HCT116 (cell line): Measurements from ENCODE around the gene PDCD6IP.
"Not testable (repeated sequence)": the region's sequence is repeated elsewhere in the genome, so short reads cannot be mapped to it uniquely, and the experiment has no call there.

Experiments used
- EGR1 ChIP-seq: IDR thresholded peaks from 2 replicates; pipeline ENCODE4 v1.6.1; 2012; ENCODE audit warnings: low read depth
- EZH2 ChIP-seq: fragments of 200-600 bp; sonication (generic); IDR thresholded peaks from 2 replicates; pipeline ENCODE4 v1.6.1; 2017; ENCODE audit warnings: antibody characterized with exemption, mixed run types
- JUND ChIP-seq: IDR thresholded peaks from 2 replicates; pipeline ENCODE4 v1.6.1; 2012
- MAX ChIP-seq: IDR thresholded peaks from 2 replicates; pipeline ENCODE4 v1.6.1; 2012
- POLR2A ChIP-seq: IDR thresholded peaks from 2 replicates; pipeline ENCODE4 v1.7.0; 2011; ENCODE audit warnings: borderline replicate concordance; ENCODE audit not compliant: insufficient read depth, insufficient read length; ENCODE audit errors: extremely low read depth
- POLR2AphosphoS5 ChIP-seq: IDR thresholded peaks from 2 replicates; pipeline ENCODE4 v1.6.1; 2011; ENCODE audit warnings: mild to moderate bottlenecking, low read depth, low read length, moderate library complexity
- SIN3A ChIP-seq: IDR thresholded peaks from 2 replicates; pipeline ENCODE4 v1.6.1; 2012; ENCODE audit warnings: low read depth
- ZNF274 ChIP-seq: fragments of 200-500 bp; sonication (Bioruptor generic); IDR thresholded peaks from 2 replicates; pipeline ENCODE4 v1.6.1; 2014; ENCODE audit warnings: mild to moderate bottlenecking, low read depth, low read length, inconsistent platforms
- TF ChIP-seq, protein P1 (sequence below), 3 experiments: fragments of 200-600 bp in 1 of 3; sonication (generic) in 1 of 3; IDR thresholded peaks in 2 of 3; conservative IDR thresholded peaks in 1 of 3; 2 replicates each; pipeline ENCODE4 v1.5.1; 2012 to 2017; ENCODE audit warnings: low read depth in 2 of 3, low read length in 2 of 3, antibody characterized with exemption in 1 of 3, borderline replicate concordance in 1 of 3, control low read depth in 1 of 3, mild to moderate bottlenecking in 1 of 3, mixed read lengths in 1 of 3, mixed run types in 1 of 3, moderate library complexity in 1 of 3; ENCODE audit not compliant: insufficient read depth in 1 of 3
- TF ChIP-seq, protein P2 (sequence below): IDR thresholded peaks from 2 replicates; pipeline ENCODE4 v1.6.1; 2012; ENCODE audit warnings: low read depth

DNA sequence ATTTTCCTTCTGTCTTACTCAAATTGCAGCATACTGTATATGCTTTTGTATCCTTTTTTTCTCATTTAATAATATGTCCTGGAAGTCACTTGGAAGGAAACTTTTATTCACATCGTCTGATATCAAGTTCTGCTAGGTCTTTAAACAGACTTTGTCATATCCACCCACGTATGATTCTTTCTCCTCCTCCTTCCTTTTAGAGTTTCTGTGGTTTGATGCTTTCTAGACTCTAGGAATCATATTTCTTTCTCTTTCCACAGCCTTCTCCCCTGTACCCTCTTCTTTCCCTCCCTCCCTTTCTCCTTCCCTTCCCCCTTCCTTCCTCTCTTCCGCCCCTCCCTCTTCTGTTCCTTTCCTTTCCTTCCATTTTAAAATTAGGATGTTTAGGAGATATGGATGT, 52.2 kb downstream of the PDCD6IP start:
- TF ChIP-seq EZH2, EGR1, POLR2A, JUND, POLR2AphosphoS5, ZNF274, MAX, SIN3A: not testable (repeated sequence)
- TF ChIP-seq, protein P1, sequence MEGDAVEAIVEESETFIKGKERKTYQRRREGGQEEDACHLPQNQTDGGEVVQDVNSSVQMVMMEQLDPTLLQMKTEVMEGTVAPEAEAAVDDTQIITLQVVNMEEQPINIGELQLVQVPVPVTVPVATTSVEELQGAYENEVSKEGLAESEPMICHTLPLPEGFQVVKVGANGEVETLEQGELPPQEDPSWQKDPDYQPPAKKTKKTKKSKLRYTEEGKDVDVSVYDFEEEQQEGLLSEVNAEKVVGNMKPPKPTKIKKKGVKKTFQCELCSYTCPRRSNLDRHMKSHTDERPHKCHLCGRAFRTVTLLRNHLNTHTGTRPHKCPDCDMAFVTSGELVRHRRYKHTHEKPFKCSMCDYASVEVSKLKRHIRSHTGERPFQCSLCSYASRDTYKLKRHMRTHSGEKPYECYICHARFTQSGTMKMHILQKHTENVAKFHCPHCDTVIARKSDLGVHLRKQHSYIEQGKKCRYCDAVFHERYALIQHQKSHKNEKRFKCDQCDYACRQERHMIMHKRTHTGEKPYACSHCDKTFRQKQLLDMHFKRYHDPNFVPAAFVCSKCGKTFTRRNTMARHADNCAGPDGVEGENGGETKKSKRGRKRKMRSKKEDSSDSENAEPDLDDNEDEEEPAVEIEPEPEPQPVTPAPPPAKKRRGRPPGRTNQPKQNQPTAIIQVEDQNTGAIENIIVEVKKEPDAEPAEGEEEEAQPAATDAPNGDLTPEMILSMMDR (IDR thresholded peaks at IDR 0.05 in 2 of 3, conservative IDR thresholded peaks at IDR 0.05 in 1 of 3; ENCODE audit: borderline replicate concordance in 1 of 3, insufficient read depth in 1 of 3, low read depth in 2 of 3, low read length in 2 of 3), result not testable (repeated sequence)
- TF ChIP-seq, protein P2, sequence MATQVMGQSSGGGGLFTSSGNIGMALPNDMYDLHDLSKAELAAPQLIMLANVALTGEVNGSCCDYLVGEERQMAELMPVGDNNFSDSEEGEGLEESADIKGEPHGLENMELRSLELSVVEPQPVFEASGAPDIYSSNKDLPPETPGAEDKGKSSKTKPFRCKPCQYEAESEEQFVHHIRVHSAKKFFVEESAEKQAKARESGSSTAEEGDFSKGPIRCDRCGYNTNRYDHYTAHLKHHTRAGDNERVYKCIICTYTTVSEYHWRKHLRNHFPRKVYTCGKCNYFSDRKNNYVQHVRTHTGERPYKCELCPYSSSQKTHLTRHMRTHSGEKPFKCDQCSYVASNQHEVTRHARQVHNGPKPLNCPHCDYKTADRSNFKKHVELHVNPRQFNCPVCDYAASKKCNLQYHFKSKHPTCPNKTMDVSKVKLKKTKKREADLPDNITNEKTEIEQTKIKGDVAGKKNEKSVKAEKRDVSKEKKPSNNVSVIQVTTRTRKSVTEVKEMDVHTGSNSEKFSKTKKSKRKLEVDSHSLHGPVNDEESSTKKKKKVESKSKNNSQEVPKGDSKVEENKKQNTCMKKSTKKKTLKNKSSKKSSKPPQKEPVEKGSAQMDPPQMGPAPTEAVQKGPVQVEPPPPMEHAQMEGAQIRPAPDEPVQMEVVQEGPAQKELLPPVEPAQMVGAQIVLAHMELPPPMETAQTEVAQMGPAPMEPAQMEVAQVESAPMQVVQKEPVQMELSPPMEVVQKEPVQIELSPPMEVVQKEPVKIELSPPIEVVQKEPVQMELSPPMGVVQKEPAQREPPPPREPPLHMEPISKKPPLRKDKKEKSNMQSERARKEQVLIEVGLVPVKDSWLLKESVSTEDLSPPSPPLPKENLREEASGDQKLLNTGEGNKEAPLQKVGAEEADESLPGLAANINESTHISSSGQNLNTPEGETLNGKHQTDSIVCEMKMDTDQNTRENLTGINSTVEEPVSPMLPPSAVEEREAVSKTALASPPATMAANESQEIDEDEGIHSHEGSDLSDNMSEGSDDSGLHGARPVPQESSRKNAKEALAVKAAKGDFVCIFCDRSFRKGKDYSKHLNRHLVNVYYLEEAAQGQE, result not testable (repeated sequence)
